Hepatocyte (in vitro differentiated cells): ENCODE results near the gene SHROOM3. TPM values are rescaled to one million over a fixed set of nuclear protein-coding genes. Genes with fewer than 3 reads are reported as not detected.

Experiments used
- DNase-seq: peaks from one replicate; pipeline ENCODE4 v3.0.0-alpha.2; 2016; ENCODE audit warnings: low spot score
- H2AFZ ChIP-seq: fragments of 200-600 bp; sonication (generic); 2 replicates; pipeline ENCODE4 v1.6.0; 2016; ENCODE audit warnings: antibody characterized with exemption, mild to moderate bottlenecking
- H3K27ac ChIP-seq: fragments of 200-600 bp; sonication (generic); 2 replicates; pipeline ENCODE4 v1.5.1; 2016; ENCODE audit warnings: mild to moderate bottlenecking
- H3K27me3 ChIP-seq: fragments of 200-600 bp; sonication (generic); 2 replicates; pipeline ENCODE4 v1.6.1; 2016
- H3K36me3 ChIP-seq: fragments of 200-600 bp; sonication (generic); replicated peaks from 2 replicates; pipeline ENCODE4 v1.5.1; 2016; ENCODE audit warnings: low read depth; ENCODE audit not compliant: insufficient read depth
- H3K4me1 ChIP-seq: fragments of 200-600 bp; sonication (generic); 2 replicates; pipeline ENCODE4 v1.5.1; 2016; ENCODE audit warnings: mild to moderate bottlenecking, moderate library complexity; ENCODE audit not compliant: insufficient read depth
- H3K4me2 ChIP-seq: fragments of 200-600 bp; sonication (generic); 2 replicates; pipeline ENCODE4 v1.6.0; 2016
- H3K4me3 ChIP-seq: fragments of 200-600 bp; sonication (generic); 2 replicates; pipeline ENCODE4 v1.5.1; 2016; ENCODE audit warnings: mild to moderate bottlenecking
- H3K79me2 ChIP-seq: fragments of 200-600 bp; sonication (generic); 2 replicates; pipeline ENCODE4 v1.6.0; 2017; ENCODE audit warnings: mild to moderate bottlenecking
- H3K9me2 ChIP-seq: fragments of 200-600 bp; sonication (generic); replicated peaks from 2 replicates; pipeline ENCODE4 v1.6.0; 2017; ENCODE audit warnings: mild to moderate bottlenecking; ENCODE audit not compliant: insufficient read depth
- H3K9me3 ChIP-seq: fragments of 200-600 bp; sonication (generic); 2 replicates; pipeline ENCODE4 v1.5.1; 2016; ENCODE audit warnings: low read depth, mild to moderate bottlenecking
- H4K20me1 ChIP-seq: fragments of 200-600 bp; sonication (generic); 2 replicates; pipeline ENCODE4 v1.6.0; 2016; ENCODE audit warnings: mild to moderate bottlenecking; ENCODE audit not compliant: insufficient read depth, poor library complexity, severe bottlenecking
- CTCF ChIP-seq: fragments of 200-600 bp; sonication (generic); IDR thresholded peaks from 2 replicates; pipeline ENCODE4 v1.5.1; 2016; ENCODE audit warnings: antibody characterized with exemption, mild to moderate bottlenecking; ENCODE audit not compliant: poor library complexity
- EZH2 ChIP-seq: fragments of 200-600 bp; sonication (generic); IDR thresholded peaks from 2 replicates; pipeline ENCODE4 v1.6.1; 2016; ENCODE audit warnings: antibody characterized with exemption, mild to moderate bottlenecking, borderline replicate concordance
- EZH2phosphoT487 ChIP-seq: fragments of 200-600 bp; sonication (generic); IDR thresholded peaks from one replicate; pipeline ENCODE4 v1.6.1; 2018; ENCODE audit warnings: antibody characterized with exemption, mild to moderate bottlenecking, low read depth, moderate library complexity; ENCODE audit not compliant: unreplicated experiment, severe bottlenecking
- WGBS: methylation state at CpG from one replicate; pipeline ENCODE4 v1.1.6; 2016; ENCODE audit warnings: low lambda C conversion rate; ENCODE audit errors: missing lambda C conversion rate; 5-methylcytosine and 5-hydroxymethylcytosine counted together
- polyA plus RNA-seq: library from polyadenylated mRNA; unstranded; fragments of >200 nt; fragmentation: Nextera tagmentation; extraction: Ambion mirVana; gene quantifications from 2 replicates; pipeline ENCODE4 v1.2.1, GENCODE V29; 2016
- total RNA-seq: library from RNA; depleted of rRNA; stranded (reverse); fragments of >200 nt; gene quantifications from 2 replicates; pipeline ENCODE4 v1.2.3, GENCODE V29; 2014

Gene SHROOM3
- total and polyA plus RNA-seq, 2 experiments from 2014 or later: 35.0 to 63.1 TPM

DNA sequence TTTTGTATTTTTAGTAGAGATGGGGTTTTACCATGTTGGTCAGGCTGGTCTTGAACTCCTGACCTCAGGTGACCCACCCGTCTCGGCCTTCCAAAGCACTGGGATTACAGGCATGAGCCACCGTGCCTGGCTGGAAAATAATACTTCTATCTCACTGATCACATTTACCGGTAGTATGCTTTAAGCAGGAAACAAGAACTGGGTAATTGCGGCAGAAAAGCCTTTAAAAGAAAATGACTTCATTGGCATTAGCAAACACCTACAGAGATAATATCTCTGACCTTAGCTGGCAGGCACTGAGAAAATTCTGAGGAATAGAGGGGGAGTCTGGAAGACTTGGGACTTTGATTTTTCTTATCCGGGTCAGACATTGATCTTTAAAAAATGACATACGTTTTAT lies 78.5 kb downstream of the SHROOM3 start:
- no peak overlapping the region for H3K4me3 ChIP-seq
- 51% methylated on average over 7 of the region's 7 CpGs for WGBS
- no peak overlapping the region for H3K4me2 ChIP-seq
- no peaks in the 10 kb centered on the region for H3K9me2 ChIP-seq
- no peaks in the 10 kb centered on the region for H3K9me3 ChIP-seq
- DNase-seq: no peak
- no peaks in the 10 kb centered on the region for H3K27me3 ChIP-seq
- H3K27ac ChIP-seq: peak overlapping the region; percentile 62
- H3K79me2 ChIP-seq: no peaks in the 10 kb centered on the region
- H3K4me1 ChIP-seq: peaks cover 9% of the 10 kb centered on the region
- no peaks in the 10 kb centered on the region for H3K36me3 ChIP-seq
- TF ChIP-seq EZH2phosphoT487: no peak
- no peak for TF ChIP-seq EZH2
- TF ChIP-seq CTCF: no peak
- no peak overlapping the region for H2AFZ ChIP-seq
- no peaks in the 10 kb centered on the region for H4K20me1 ChIP-seq

- no peaks in the 10 kb centered on the region for H3K9me3 ChIP-seq
- no peak for DNase-seq
- no peaks in the 10 kb centered on the region for H3K9me2 ChIP-seq
- H4K20me1 ChIP-seq: no peaks in the 10 kb centered on the region
- no peak overlapping the region for H3K4me2 ChIP-seq
- H3K36me3 ChIP-seq: no peaks in the 10 kb centered on the region
- no peaks in the 10 kb centered on the region for H3K79me2 ChIP-seq
- H3K27ac ChIP-seq: peak overlapping the region; percentile 16
- peaks cover 9% of the 10 kb centered on the region for H3K4me1 ChIP-seq
- H2AFZ ChIP-seq: no peak overlapping the region
- H3K27me3 ChIP-seq: no peaks in the 10 kb centered on the region
- TF ChIP-seq EZH2phosphoT487 (no peak), EZH2 (no peak), CTCF (no peak)
- no peak overlapping the region for H3K4me3 ChIP-seq
Observed at GRCh38 chr4:76514087-76514486, 79.1 kb downstream of the SHROOM3 start.

GRCh38 chr4:76515975-76516843 lies 81.2 kb downstream of the SHROOM3 start:
- 95% methylated on average over 2 of the region's 2 CpGs for WGBS
- TF ChIP-seq EZH2phosphoT487 (no peak), EZH2 (no peak), CTCF (no peak)
- Histone ChIP-seq H3K4me2 (no peak overlapping the region), H3K27me3 (no peaks in the 10 kb centered on the region), H3K79me2 (no peaks in the 10 kb centered on the region), H4K20me1 (no peaks in the 10 kb centered on the region), H3K27ac (no peak overlapping the region), H2AFZ (no peak overlapping the region), H3K4me3 (no peak overlapping the region), H3K9me3 (no peaks in the 10 kb centered on the region), H3K36me3 (no peaks in the 10 kb centered on the region), H3K9me2 (no peaks in the 10 kb centered on the region), H3K4me1 (peaks cover 9% of the 10 kb centered on the region)
- no peak for DNase-seq
